Peyer's patch (tissue), 4 donors: Measurements from ENCODE around the gene EYA2.

Experiments used
- POLR2A ChIP-seq, 2 donors: fragments of 450-650 bp; IDR thresholded peaks; one replicate each; pipeline ENCODE4 v1.5.1; 2017; ENCODE audit warnings: antibody characterized with exemption in 2 of 2, mild to moderate bottlenecking in 2 of 2, moderate library complexity in 2 of 2
- TF ChIP-seq, protein P1 (sequence below), 6 experiments: fragments of 450-650 bp in 4 of 6; fragments of 200-600 bp in 2 of 6; sonication (generic) in 1 of 6; IDR thresholded peaks; one replicate each; pipeline ENCODE4 v1.5.1; 2017 to 2019; ENCODE audit warnings: antibody characterized with exemption in 6 of 6, mild to moderate bottlenecking in 3 of 6, moderate library complexity in 1 of 6

DNA sequence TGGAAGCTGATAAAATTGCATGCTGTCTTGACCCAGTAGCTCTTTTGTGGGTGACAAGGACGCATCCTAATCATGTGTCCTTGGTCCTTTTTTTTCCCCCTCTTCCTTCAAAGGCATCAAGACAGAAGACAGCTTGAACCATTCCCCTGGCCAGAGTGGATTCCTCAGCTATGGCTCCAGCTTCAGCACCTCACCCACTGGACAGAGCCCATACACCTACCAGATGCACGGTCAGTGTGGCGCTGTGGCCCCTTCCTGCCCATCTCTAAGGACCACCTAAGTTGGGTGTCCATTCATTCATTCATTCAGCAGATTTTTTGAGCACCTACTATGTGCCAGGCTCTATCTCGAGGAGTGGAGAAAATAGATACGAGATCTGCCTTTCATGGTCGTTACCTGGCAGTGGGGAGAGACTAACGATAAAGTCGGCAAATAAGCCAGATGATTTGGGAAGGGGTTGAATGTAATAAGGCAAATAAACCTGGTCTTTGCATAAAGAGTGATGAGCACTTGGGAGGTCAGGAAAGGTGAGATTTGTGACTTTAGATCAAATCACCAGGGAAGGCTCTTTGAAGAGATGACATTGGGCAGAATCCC is 121.5 kb downstream of the EYA2 start:
- TF ChIP-seq, protein P1, sequence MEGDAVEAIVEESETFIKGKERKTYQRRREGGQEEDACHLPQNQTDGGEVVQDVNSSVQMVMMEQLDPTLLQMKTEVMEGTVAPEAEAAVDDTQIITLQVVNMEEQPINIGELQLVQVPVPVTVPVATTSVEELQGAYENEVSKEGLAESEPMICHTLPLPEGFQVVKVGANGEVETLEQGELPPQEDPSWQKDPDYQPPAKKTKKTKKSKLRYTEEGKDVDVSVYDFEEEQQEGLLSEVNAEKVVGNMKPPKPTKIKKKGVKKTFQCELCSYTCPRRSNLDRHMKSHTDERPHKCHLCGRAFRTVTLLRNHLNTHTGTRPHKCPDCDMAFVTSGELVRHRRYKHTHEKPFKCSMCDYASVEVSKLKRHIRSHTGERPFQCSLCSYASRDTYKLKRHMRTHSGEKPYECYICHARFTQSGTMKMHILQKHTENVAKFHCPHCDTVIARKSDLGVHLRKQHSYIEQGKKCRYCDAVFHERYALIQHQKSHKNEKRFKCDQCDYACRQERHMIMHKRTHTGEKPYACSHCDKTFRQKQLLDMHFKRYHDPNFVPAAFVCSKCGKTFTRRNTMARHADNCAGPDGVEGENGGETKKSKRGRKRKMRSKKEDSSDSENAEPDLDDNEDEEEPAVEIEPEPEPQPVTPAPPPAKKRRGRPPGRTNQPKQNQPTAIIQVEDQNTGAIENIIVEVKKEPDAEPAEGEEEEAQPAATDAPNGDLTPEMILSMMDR (IDR thresholded peaks at IDR 0.05), result no peak
- no peak for TF ChIP-seq POLR2A (IDR thresholded peaks at IDR 0.05)
